ENCODE results near the gene RFTN1.

Gene RFTN1

GRCh38 chr3:16365491-16366128 is 147.9 kb downstream of the RFTN1 start:
- no peak for TF ChIP-seq CTCF (IDR thresholded peaks at IDR 0.05; ENCODE audit: low read depth, low read length)
- DNase-seq (ENCODE audit: low read depth in 2 of 2), result no peak
- no peak overlapping the region for H3K4me3 ChIP-seq (replicated peaks in 1 of 2; ENCODE audit: low read depth in 2 of 2, low read length in 2 of 2)

GRCh38 chr3:16364963-16365362 is 148.5 kb downstream of the RFTN1 start:
- no peak overlapping the region for H3K4me3 ChIP-seq (replicated peaks in 1 of 2; ENCODE audit: low read depth in 2 of 2, low read length in 2 of 2)
- TF ChIP-seq CTCF (IDR thresholded peaks at IDR 0.05; ENCODE audit: low read depth, low read length), result no peak
- no peak for DNase-seq (ENCODE audit: low read depth in 2 of 2)

- DNase-seq (ENCODE audit: low read depth in 2 of 2), result no peak
- no peak for TF ChIP-seq CTCF (IDR thresholded peaks at IDR 0.05; ENCODE audit: low read depth, low read length)
- no peak overlapping the region for H3K4me3 ChIP-seq (replicated peaks in 1 of 2; ENCODE audit: low read depth in 2 of 2, low read length in 2 of 2)
These were observed 149.2 kb downstream of the RFTN1 start for GRCh38 chr3:16364323-16364722.

GRCh38 chr3:16363636-16364035 is 149.9 kb downstream of the RFTN1 start:
- no peak for DNase-seq (ENCODE audit: low read depth in 2 of 2)
- TF ChIP-seq CTCF (IDR thresholded peaks at IDR 0.05; ENCODE audit: low read depth, low read length), result no peak
- H3K4me3 ChIP-seq (replicated peaks in 1 of 2; ENCODE audit: low read depth in 2 of 2, low read length in 2 of 2), result no peak overlapping the region

GRCh38 chr3:16362770-16363169 is 150.7 kb downstream of the RFTN1 start:
- no peak for TF ChIP-seq CTCF (IDR thresholded peaks at IDR 0.05; ENCODE audit: low read depth, low read length)
- DNase-seq (ENCODE audit: low read depth in 2 of 2), result no peak
- no peak overlapping the region for H3K4me3 ChIP-seq (replicated peaks in 1 of 2; ENCODE audit: low read depth in 2 of 2, low read length in 2 of 2)

- DNase-seq (ENCODE audit: low read depth in 2 of 2), result no peak
- no peak overlapping the region for H3K4me3 ChIP-seq (replicated peaks in 1 of 2; ENCODE audit: low read depth in 2 of 2, low read length in 2 of 2)
- TF ChIP-seq CTCF (IDR thresholded peaks at IDR 0.05; ENCODE audit: low read depth, low read length), result no peak
These were observed 152.4 kb downstream of the RFTN1 start for GRCh38 chr3:16361087-16361486.

- no peak overlapping the region for H3K4me3 ChIP-seq (replicated peaks in 1 of 2; ENCODE audit: low read depth in 2 of 2, low read length in 2 of 2)
- DNase-seq (ENCODE audit: low read depth in 2 of 2), result peak in 1 of 2 donors; percentile 6
- no peak for TF ChIP-seq CTCF (IDR thresholded peaks at IDR 0.05; ENCODE audit: low read depth, low read length)
These were observed 154.2 kb downstream of the RFTN1 start for GRCh38 chr3:16359331-16359730.
